ENCODE data around the gene OR8B3. TPM values are rescaled to one million over a fixed set of nuclear protein-coding genes. Genes with fewer than 3 reads are reported as not detected.
A peak's percentile ranks its signal among the peaks of the same experiment; 100 is the strongest.
"Not testable (repeated sequence)": the region's sequence is repeated elsewhere in the genome, so short reads cannot be mapped to it uniquely, and the experiment has no call there.

OR8B3 gene
- total RNA-seq, 1 experiment from 2014 or later, result not detected

- no peaks in the 10 kb centered on the region for H3K27me3 ChIP-seq (ENCODE audit: insufficient read depth, low read depth)
- intact Hi-C loops (cut with micrococcal nuclease; ENCODE audit: unreplicated experiment), result loop anchor here (5.0 kb wide), 1 partner anchor 1470 kb away; no protein-coding TSS in a partner anchor
- H3K27ac ChIP-seq, result no peak overlapping the region
- peaks cover 4% of the 10 kb centered on the region; the same call in 1 of the 2 replicates for H3K9me3 ChIP-seq (ENCODE audit: insufficient read depth, low read depth)
- H3K4me3 ChIP-seq, result no peak overlapping the region
- H3K79me2 ChIP-seq (ENCODE audit: low read depth), result no peaks in the 10 kb centered on the region
- H2AFZ ChIP-seq, result no peak overlapping the region
- DNase-seq, result peak; percentile 40 to 75
- H3K9me2 ChIP-seq (ENCODE audit: insufficient read depth), result no peaks in the 10 kb centered on the region
- no TSS peak for BruUV-seq (replicated peaks)
- H3K36me3 ChIP-seq (ENCODE audit: low read depth), result no peaks in the 10 kb centered on the region
- H4K20me1 ChIP-seq (ENCODE audit: insufficient read depth), result no peaks in the 10 kb centered on the region
- TF ChIP-seq EZH2 (IDR thresholded peaks at IDR 0.05; ENCODE audit: low read depth) (no peak), CTCF (conservative IDR thresholded peaks at IDR 0.05) (peak; percentile 79)
- H3K4me2 ChIP-seq, result no peak overlapping the region
- H3F3A ChIP-seq (ENCODE audit: insufficient read depth, low read depth), result no peaks in the 10 kb centered on the region
- ChIA-PET POLR2A (ENCODE audit: unreplicated experiment) (interaction anchor here (0.6 kb wide), 1 partner anchor 27 kb away, joined by 4 read pairs; no protein-coding TSS in a partner anchor), CTCF (interaction anchor here (0.7 to 0.8 kb wide), 2 partner anchors 183 to 333 kb away, joined by 3 to 4 read pairs; no protein-coding TSS in a partner anchor)
- H3K4me1 ChIP-seq (replicated peaks; ENCODE audit: insufficient read depth), result no peaks in the 10 kb centered on the region
Measured at GRCh38 chr11:124402326-124402922, 3.6 kb upstream of the OR8B3 start.

GRCh38 chr11:124396847-124397246 lies 2.0 kb downstream of the OR8B3 start:
- intact Hi-C loops (cut with micrococcal nuclease; ENCODE audit: unreplicated experiment); H3K4me1 ChIP-seq (replicated peaks; ENCODE audit: insufficient read depth); BruUV-seq (replicated peaks); H3K9me2 ChIP-seq (ENCODE audit: insufficient read depth); H3K36me3 ChIP-seq (ENCODE audit: low read depth); CTCF ChIA-PET; H3K27ac ChIP-seq; H3K9me3 ChIP-seq (ENCODE audit: insufficient read depth, low read depth); H3K79me2 ChIP-seq (ENCODE audit: low read depth); H3F3A ChIP-seq (ENCODE audit: insufficient read depth, low read depth); H3K27me3 ChIP-seq (ENCODE audit: insufficient read depth, low read depth); DNase-seq; H4K20me1 ChIP-seq (ENCODE audit: insufficient read depth); H3K4me2 ChIP-seq; POLR2A ChIA-PET (ENCODE audit: unreplicated experiment); H2AFZ ChIP-seq; H3K4me3 ChIP-seq: not testable (repeated sequence)

GRCh38 chr11:124394408-124394807 lies 4.4 kb downstream of the OR8B3 start:
- Histone ChIP-seq H3F3A (ENCODE audit: insufficient read depth, low read depth) (no peaks in the 10 kb centered on the region), H3K27ac (no peak overlapping the region), H3K4me2 (no peak overlapping the region), H3K9me2 (ENCODE audit: insufficient read depth) (no peaks in the 10 kb centered on the region), H3K4me3 (no peak overlapping the region), H3K36me3 (ENCODE audit: low read depth) (no peaks in the 10 kb centered on the region), H2AFZ (no peak overlapping the region), H3K79me2 (ENCODE audit: low read depth) (no peaks in the 10 kb centered on the region), H3K9me3 (ENCODE audit: insufficient read depth, low read depth) (no peaks in the 10 kb centered on the region), H4K20me1 (ENCODE audit: insufficient read depth) (no peaks in the 10 kb centered on the region), H3K27me3 (ENCODE audit: insufficient read depth, low read depth) (no peaks in the 10 kb centered on the region), H3K4me1 (replicated peaks; ENCODE audit: insufficient read depth) (no peaks in the 10 kb centered on the region)
- no peak for TF ChIP-seq EZH2 (IDR thresholded peaks at IDR 0.05; ENCODE audit: low read depth)
- TF ChIP-seq CTCF (conservative IDR thresholded peaks at IDR 0.05), result no peak
- intact Hi-C loops (cut with micrococcal nuclease; ENCODE audit: unreplicated experiment), result no loop called here
- ChIA-PET POLR2A (ENCODE audit: unreplicated experiment) (no interaction called here), CTCF (no interaction called here)
- no peak for DNase-seq
- BruUV-seq (replicated peaks), result no TSS peak

GRCh38 chr11:124384399-124384798 lies 14.4 kb downstream of the OR8B3 start, which contains the start of gene OR8B2:
Gene OR8B2, minus strand, starts transcription at chr11:124384499. Its CDS starts 1,156 bp downstream, at chr11:124383343.
- no peaks in the 10 kb centered on the region for H3F3A ChIP-seq (ENCODE audit: insufficient read depth, low read depth)
- no peaks in the 10 kb centered on the region for H3K4me1 ChIP-seq (replicated peaks; ENCODE audit: insufficient read depth)
- no peaks in the 10 kb centered on the region for H3K36me3 ChIP-seq (ENCODE audit: low read depth)
- H3K4me2 ChIP-seq, result no peak within 1 kb of the TSS
- H3K27ac ChIP-seq, result no peak within 1 kb of the TSS
- CTCF ChIA-PET, result no interaction called here
- TF ChIP-seq CTCF (conservative IDR thresholded peaks at IDR 0.05), result no peak
- TF ChIP-seq EZH2 (IDR thresholded peaks at IDR 0.05; ENCODE audit: low read depth), result no peak
- no peak for DNase-seq
- intact Hi-C loops (cut with micrococcal nuclease; ENCODE audit: unreplicated experiment), result no loop called here
- H3K27me3 ChIP-seq (ENCODE audit: insufficient read depth, low read depth), result no peaks in the 10 kb centered on the region
- no peaks in the 10 kb centered on the region for H3K9me2 ChIP-seq (ENCODE audit: insufficient read depth)
- no peaks in the 10 kb centered on the region for H3K79me2 ChIP-seq (ENCODE audit: low read depth)
- H4K20me1 ChIP-seq (ENCODE audit: insufficient read depth), result no peaks in the 10 kb centered on the region
- H2AFZ ChIP-seq, result no peak within 1 kb of the TSS
- H3K4me3 ChIP-seq, result no peak within 1 kb of the TSS
- no peaks in the 10 kb centered on the region for H3K9me3 ChIP-seq (ENCODE audit: insufficient read depth, low read depth)
- BruUV-seq (replicated peaks), result no TSS peak
- POLR2A ChIA-PET (ENCODE audit: unreplicated experiment), result interaction anchor here (0.8 kb wide), 1 partner anchor 311 kb away, joined by 10 read pairs; no protein-coding TSS in a partner anchor

GRCh38 chr11:124382857-124383256 lies 16.0 kb downstream of the OR8B3 start:
- H4K20me1 ChIP-seq (ENCODE audit: insufficient read depth); DNase-seq; H3K27me3 ChIP-seq (ENCODE audit: insufficient read depth, low read depth); H3K4me2 ChIP-seq; H3K4me3 ChIP-seq; H2AFZ ChIP-seq; H3F3A ChIP-seq (ENCODE audit: insufficient read depth, low read depth); BruUV-seq (replicated peaks); H3K79me2 ChIP-seq (ENCODE audit: low read depth); CTCF ChIA-PET; POLR2A ChIA-PET (ENCODE audit: unreplicated experiment); H3K36me3 ChIP-seq (ENCODE audit: low read depth); H3K4me1 ChIP-seq (replicated peaks; ENCODE audit: insufficient read depth); H3K9me3 ChIP-seq (ENCODE audit: insufficient read depth, low read depth); H3K27ac ChIP-seq; H3K9me2 ChIP-seq (ENCODE audit: insufficient read depth); intact Hi-C loops (cut with micrococcal nuclease; ENCODE audit: unreplicated experiment): not testable (repeated sequence)
